BE2C (cell line): ENCODE measurements around the gene ESYT2.
"Not testable (repeated sequence)": the region's sequence is repeated elsewhere in the genome, so short reads cannot be mapped to it uniquely, and the experiment has no call there.

Experiments used
- DNase-seq: peaks from one replicate; pipeline ENCODE4 v3.0.0-alpha.2; 2020
- H3K27me3 ChIP-seq: fragments of 250-450 bp; sonication (Bioruptor Pico); 2 replicates; pipeline ENCODE4 v1.5.1; 2020; ENCODE audit warnings: mild to moderate bottlenecking
- H3K36me3 ChIP-seq: fragments of 250-450 bp; sonication (Bioruptor Pico); 2 replicates; pipeline ENCODE4 v1.5.1; 2020; ENCODE audit warnings: mild to moderate bottlenecking
- H3K4me1 ChIP-seq: fragments of 250-450 bp; sonication (Bioruptor Pico); 2 replicates; pipeline ENCODE4 v1.5.1; 2020
- H3K4me3 ChIP-seq: 2 replicates; pipeline ENCODE4 v1.5.1; 2011; ENCODE audit warnings: low read depth, low read length
- H3K9me3 ChIP-seq: fragments of 250-450 bp; sonication (Bioruptor Pico); 2 replicates; pipeline ENCODE4 v1.5.1; 2020
- CTCF ChIP-seq: IDR thresholded peaks from 2 replicates; pipeline ENCODE4 v1.5.1; 2012; ENCODE audit warnings: mild to moderate bottlenecking, low read depth, low read length

The ESYT2 gene

DNA sequence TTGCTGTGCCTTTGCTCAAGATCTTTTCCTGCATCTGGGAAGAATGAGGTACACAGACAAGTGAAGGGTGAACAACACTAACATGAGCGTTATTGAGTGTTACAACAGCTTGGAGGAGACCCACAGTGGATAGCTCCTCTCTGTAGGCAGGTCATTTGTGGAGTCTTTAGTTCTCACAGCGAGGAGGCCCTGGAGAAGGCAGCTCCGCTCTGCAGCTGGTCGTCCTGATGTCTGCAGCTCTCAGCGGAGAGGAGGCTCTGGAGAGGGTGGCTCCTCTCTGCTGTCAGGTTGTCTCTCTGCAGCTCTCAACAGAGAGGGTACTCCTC lies 20.1 kb upstream of the ESYT2 start:
- DNase-seq: no peak
- no peak for TF ChIP-seq CTCF
- no peaks in the 10 kb centered on the region for H3K4me1 ChIP-seq
- no peaks in the 10 kb centered on the region for H3K36me3 ChIP-seq
- no peaks in the 10 kb centered on the region for H3K27me3 ChIP-seq
- H3K9me3 ChIP-seq: peaks cover 3% of the 10 kb centered on the region; the same call in 1 of the 2 replicates
- H3K4me3 ChIP-seq: no peak overlapping the region

DNA sequence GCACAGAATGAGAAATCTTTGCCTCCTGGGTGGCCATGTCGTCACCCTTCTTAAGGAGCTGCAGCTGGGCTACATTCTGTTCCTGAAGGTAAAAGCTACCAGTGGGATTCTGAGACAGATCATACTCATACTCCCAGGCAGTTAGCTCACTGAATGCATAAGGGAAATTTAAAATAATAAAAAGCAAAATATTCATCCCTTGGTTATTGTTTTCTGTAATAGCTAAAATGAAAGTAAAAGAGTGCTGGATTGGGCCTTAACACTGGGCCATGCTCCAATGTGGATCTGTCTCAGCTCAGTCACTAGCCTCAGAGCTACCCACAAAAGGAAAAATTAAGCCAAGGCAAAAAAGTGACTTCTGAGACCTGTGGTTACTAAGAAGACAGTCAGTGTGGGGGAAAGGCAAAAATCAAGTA lies 18.1 kb upstream of the ESYT2 start:
- peaks cover 3% of the 10 kb centered on the region; the same call in 1 of the 2 replicates for H3K9me3 ChIP-seq
- no peaks in the 10 kb centered on the region for H3K4me1 ChIP-seq
- H3K4me3 ChIP-seq: no peak overlapping the region
- H3K27me3 ChIP-seq: no peaks in the 10 kb centered on the region
- no peaks in the 10 kb centered on the region for H3K36me3 ChIP-seq
- no peak for TF ChIP-seq CTCF
- DNase-seq: no peak

- H3K36me3 ChIP-seq: no peaks in the 10 kb centered on the region
- H3K4me1 ChIP-seq: no peaks in the 10 kb centered on the region
- H3K27me3 ChIP-seq: no peaks in the 10 kb centered on the region
- TF ChIP-seq CTCF: no peak
- DNase-seq: no peak
- no peak overlapping the region for H3K4me3 ChIP-seq
- peaks cover 3% of the 10 kb centered on the region; the same call in 1 of the 2 replicates for H3K9me3 ChIP-seq
These were observed 17.0 kb upstream of the ESYT2 start for GRCh38 chr7:158846304-158846703.

DNA sequence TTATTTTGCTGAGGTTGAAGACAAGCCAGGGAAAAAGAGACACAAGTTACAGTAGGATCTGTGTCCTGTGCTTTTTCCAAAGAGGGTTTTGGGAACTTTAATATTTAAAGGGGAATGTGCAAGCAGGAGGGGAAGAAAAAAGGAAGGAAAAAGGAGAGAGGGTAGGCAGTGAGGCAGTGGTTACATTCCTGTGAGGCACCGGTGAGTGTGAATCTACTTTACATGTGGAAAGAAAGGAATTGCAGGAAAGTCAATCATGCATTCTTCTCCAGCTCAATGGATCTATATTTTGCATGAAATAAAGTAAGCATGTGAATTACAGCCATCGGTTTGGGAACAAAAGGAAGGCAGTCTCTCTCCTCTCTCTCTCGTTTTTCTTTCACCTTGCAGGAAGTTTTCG lies 14.5 kb upstream of the ESYT2 start:
- TF ChIP-seq CTCF: no peak

GRCh38 chr7:158842486-158842885 lies 13.2 kb upstream of the ESYT2 start:
- no peak for TF ChIP-seq CTCF
- Histone ChIP-seq H3K36me3 (no peaks in the 10 kb centered on the region), H3K9me3 (peaks cover 3% of the 10 kb centered on the region; the same call in 1 of the 2 replicates), H3K27me3 (no peaks in the 10 kb centered on the region), H3K4me1 (no peaks in the 10 kb centered on the region), H3K4me3 (no peak overlapping the region)
- DNase-seq: no peak

More for the DNA sequence above, 14.5 kb upstream of the ESYT2 start:
- H3K36me3 ChIP-seq: no peaks in the 10 kb centered on the region
- H3K27me3 ChIP-seq: no peaks in the 10 kb centered on the region
- peaks cover 3% of the 10 kb centered on the region; the same call in 1 of the 2 replicates for H3K9me3 ChIP-seq
- DNase-seq: no peak
- H3K4me3 ChIP-seq: no peak overlapping the region
- H3K4me1 ChIP-seq: no peaks in the 10 kb centered on the region

GRCh38 chr7:158840604-158841003 lies 11.3 kb upstream of the ESYT2 start:
- H3K4me3 ChIP-seq: no peak overlapping the region
- H3K36me3 ChIP-seq: no peaks in the 10 kb centered on the region
- no peaks in the 10 kb centered on the region for H3K27me3 ChIP-seq
- H3K9me3 ChIP-seq: no peaks in the 10 kb centered on the region
- no peak for TF ChIP-seq CTCF
- H3K4me1 ChIP-seq: no peaks in the 10 kb centered on the region
- DNase-seq: no peak

DNA sequence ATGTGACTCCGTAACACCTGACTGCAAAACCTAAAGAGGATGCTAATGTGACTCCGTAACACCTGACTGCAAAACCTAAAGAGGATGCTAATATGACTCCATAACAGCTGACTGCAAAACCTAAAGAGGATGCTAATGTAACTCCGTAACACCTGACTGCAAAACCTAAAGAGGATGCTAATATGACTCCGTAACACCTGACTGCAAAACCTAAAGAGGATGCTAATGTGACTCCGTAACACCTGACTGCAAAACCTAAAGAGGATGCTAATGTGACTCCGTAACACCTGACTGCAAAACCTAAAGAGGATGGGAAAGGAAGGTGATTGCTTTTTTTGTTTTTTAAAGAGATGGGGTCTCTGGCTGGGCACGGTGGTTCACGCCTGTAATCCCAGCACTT lies 9.9 kb upstream of the ESYT2 start:
- H3K4me3 ChIP-seq, DNase-seq, H3K27me3 ChIP-seq, H3K9me3 ChIP-seq, H3K36me3 ChIP-seq, H3K4me1 ChIP-seq: not testable (repeated sequence)
